Sigmoid colon (tissue), 7 donors: ENCODE measurements around the gene BPI. TPM values are rescaled to one million over a fixed set of nuclear protein-coding genes. Genes with fewer than 3 reads are reported as not detected.
A peak's percentile ranks its signal among the peaks of the same experiment; 100 is the strongest.

Experiments used
- DNase-seq: peaks from one replicate; pipeline ENCODE4 v3.0.0-alpha.2; 2019
- H3K27ac ChIP-seq, 4 donors: fragments of 200-600 bp; sonication (generic); one replicate each; pipeline ENCODE4 v1.5.1; 2016 to 2019; ENCODE audit warnings: mild to moderate bottlenecking in 1 of 4
- H3K27me3 ChIP-seq, 3 donors: fragments of 200-600 bp; sonication (generic); one replicate each; pipeline ENCODE4 v1.5.1; 2019; ENCODE audit warnings: mild to moderate bottlenecking in 1 of 3
- H3K36me3 ChIP-seq, 4 donors: fragments of 200-600 bp; sonication (generic); one replicate each; pipeline ENCODE4 v1.5.1; 2016 to 2019
- H3K4me1 ChIP-seq, 4 donors: fragments of 200-600 bp; sonication (generic); one replicate each; pipeline ENCODE4 v1.5.1; 2017 to 2019
- H3K4me3 ChIP-seq, 4 donors: fragments of 200-600 bp; sonication (generic); one replicate each; pipeline ENCODE4 v1.5.1; 2017 to 2019; ENCODE audit warnings: mild to moderate bottlenecking in 2 of 4, moderate library complexity in 1 of 4
- H3K9me3 ChIP-seq, 4 donors: fragments of 200-600 bp in 3 of 4; sonication (generic) in 3 of 4; one replicate each; pipeline versions ENCODE4 v1.5.1 to v1.6.1; 2013 to 2019
- CTCF ChIP-seq, 4 experiments: fragments of 450-650 bp in 3 of 4; fragments of 200-600 bp in 1 of 4; IDR thresholded peaks; one replicate each; pipeline ENCODE4 v1.5.1; 2016 to 2019; ENCODE audit warnings: antibody characterized with exemption in 4 of 4, mild to moderate bottlenecking in 3 of 4, moderate library complexity in 2 of 4
- EP300 ChIP-seq, 4 donors: sonication (generic); formaldehyde crosslinking; IDR thresholded peaks; one replicate each; pipeline ENCODE4 v1.6.1; 2017; ENCODE audit warnings: antibody characterized with exemption in 4 of 4
- POLR2A ChIP-seq, 2 donors: fragments of 450-650 bp; IDR thresholded peaks; one replicate each; pipeline ENCODE4 v1.6.1; 2016; ENCODE audit warnings: antibody characterized with exemption in 2 of 2, mild to moderate bottlenecking in 2 of 2, moderate library complexity in 2 of 2
- POLR2AphosphoS5 ChIP-seq, 4 donors: sonication (generic); formaldehyde crosslinking; IDR thresholded peaks; one replicate each; pipeline ENCODE4 v1.6.1; 2017; ENCODE audit warnings: antibody characterized with exemption in 4 of 4
- WGBS, 2 donors: extraction: QIAGEN DNeasy Blood & Tissue Kit; methylation state at CpG; one replicate each; pipeline ENCODE4 v1.1.7; 2013; 5-methylcytosine and 5-hydroxymethylcytosine counted together
- intact Hi-C: fragments of 100-400 bp; cut with DNase I; formaldehyde crosslinking; loops from one replicate; pipeline ENCODE4 v1.15.1; 2023
- polyA plus RNA-seq, 3 donors: library from polyadenylated mRNA; stranded (reverse); fragments of 200-250 nt; gene quantifications; one replicate each; pipeline ENCODE4 v1.2.3, GENCODE V29; 2013
- total RNA-seq, 4 donors: library from RNA; depleted of rRNA; stranded (reverse); fragments of >200 nt; gene quantifications; one replicate each; pipeline ENCODE4 v1.1.0, GENCODE V29; 2016
- donor health status: healthy with polysubstance abuse.
- donor health status: Bipolar disorder and iron deficiency.
- donor health status: healthy.

The BPI gene
- total and polyA plus RNA-seq, 7 donors: 0.09 to 0.99 TPM; not detected in 5

GRCh38 chr20:38298768-38299288 is 5.1 kb upstream of the BPI start:
- DNase-seq: peak; percentile 96
- Histone ChIP-seq H3K27me3 (peaks cover 0 to 5% (median 0%) of the 10 kb centered on the region in 3 donors), H3K4me3 (no peak overlapping the region), H3K9me3 (no peaks in the 10 kb centered on the region), H3K27ac (peak overlapping the region; percentile 74 to 82 (median 80)), H3K4me1 (peaks cover 0 to 18% (median 16%) of the 10 kb centered on the region in 4 donors), H3K36me3 (no peaks in the 10 kb centered on the region)
- TF ChIP-seq CTCF (IDR thresholded peaks at IDR 0.05) (no peak), POLR2A (IDR thresholded peaks at IDR 0.05) (no peak), EP300 (IDR thresholded peaks at IDR 0.05) (peak in 1 of 4 donors; percentile 13), POLR2AphosphoS5 (IDR thresholded peaks at IDR 0.05) (peak; percentile 42 to 77 (median 60))
- intact Hi-C loops: loop anchor here (5.0 kb wide), 1 partner anchor 37 kb away; the partner anchor contains the start of gene KIAA1755
- WGBS, 2 donors: 42 to 58% methylated on average over 13 of the region's 13 CpGs

- no peak overlapping the region for H3K4me3 ChIP-seq
- no peak for DNase-seq
- WGBS, 2 donors: 33 to 73% methylated on average over 6 of the region's 6 CpGs
- H3K27me3 ChIP-seq: peaks cover 0 to 16% (median 0%) of the 10 kb centered on the region in 3 donors
- no peak for TF ChIP-seq CTCF (IDR thresholded peaks at IDR 0.05)
- no peak for TF ChIP-seq POLR2A (IDR thresholded peaks at IDR 0.05)
- TF ChIP-seq EP300 (IDR thresholded peaks at IDR 0.05): no peak
- TF ChIP-seq POLR2AphosphoS5 (IDR thresholded peaks at IDR 0.05): no peak
- H3K9me3 ChIP-seq: no peaks in the 10 kb centered on the region
- no peaks in the 10 kb centered on the region for H3K36me3 ChIP-seq
- H3K27ac ChIP-seq: peak overlapping the region; percentile 74 to 82 (median 80)
- intact Hi-C loops: loop anchor here (5.0 kb wide), 1 partner anchor 38 kb away; the partner anchor contains the start of gene KIAA1755
- H3K4me1 ChIP-seq: peaks cover 0 to 18% (median 16%) of the 10 kb centered on the region in 4 donors
Observed at GRCh38 chr20:38299963-38300362, 4.0 kb upstream of the BPI start.

DNA sequence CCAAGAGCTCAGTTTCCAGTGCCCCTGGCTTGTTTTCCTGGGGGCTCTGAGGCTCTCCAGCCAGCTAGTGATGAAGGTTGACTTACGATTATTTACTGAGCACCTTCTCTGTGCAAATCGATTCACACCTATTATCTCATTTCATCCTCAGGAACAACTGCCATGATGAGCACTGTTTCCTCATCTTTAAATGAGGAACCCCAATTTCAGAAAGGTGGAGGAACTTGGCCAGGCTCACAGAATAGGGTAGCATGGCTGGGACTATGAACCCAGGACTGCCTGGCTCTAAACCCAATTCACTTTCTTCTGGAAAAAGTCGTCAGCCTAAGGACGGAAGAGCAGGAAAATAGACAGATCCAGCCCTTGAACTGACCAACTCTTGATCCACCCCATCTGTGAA is 3.5 kb upstream of the BPI start:
- no peak overlapping the region for H3K4me3 ChIP-seq
- WGBS, 2 donors: 76 to 81% methylated on average over 4 of the region's 4 CpGs
- no peak for DNase-seq
- peaks cover 0 to 18% (median 16%) of the 10 kb centered on the region in 4 donors for H3K4me1 ChIP-seq
- H3K36me3 ChIP-seq: no peaks in the 10 kb centered on the region
- peaks cover 0 to 21% (median 0%) of the 10 kb centered on the region in 3 donors for H3K27me3 ChIP-seq
- peak overlapping the region in 1 of 4 donors; percentile 82 for H3K27ac ChIP-seq
- no peak for TF ChIP-seq POLR2AphosphoS5 (IDR thresholded peaks at IDR 0.05)
- no peak for TF ChIP-seq CTCF (IDR thresholded peaks at IDR 0.05)
- no peak for TF ChIP-seq EP300 (IDR thresholded peaks at IDR 0.05)
- intact Hi-C loops: no loop called here
- no peaks in the 10 kb centered on the region for H3K9me3 ChIP-seq

- H3K4me3 ChIP-seq: no peak overlapping the region
- peaks cover 0 to 18% (median 16%) of the 10 kb centered on the region in 4 donors for H3K4me1 ChIP-seq
- H3K36me3 ChIP-seq: no peaks in the 10 kb centered on the region
- intact Hi-C loops: no loop called here
- no peak overlapping the region for H3K27ac ChIP-seq
- 85 to 87% methylated on average over 3 of the region's 3 CpGs for WGBS, 2 donors
- no peak for DNase-seq
- no peaks in the 10 kb centered on the region for H3K9me3 ChIP-seq
- H3K27me3 ChIP-seq: peaks cover 0 to 29% (median 0%) of the 10 kb centered on the region in 3 donors
- TF ChIP-seq CTCF (IDR thresholded peaks at IDR 0.05) (no peak), POLR2AphosphoS5 (IDR thresholded peaks at IDR 0.05) (no peak), POLR2A (IDR thresholded peaks at IDR 0.05) (no peak), EP300 (IDR thresholded peaks at IDR 0.05) (no peak)
Observed at GRCh38 chr20:38301309-38301708, 2.6 kb upstream of the BPI start.
